Measurements from ENCODE around the gene ZC3H14. TPM values are rescaled to one million over a fixed set of nuclear protein-coding genes. Genes with fewer than 3 reads are reported as not detected.

ZC3H14 gene
- total and polyA plus RNA-seq, 4 donors, result 22.4 to 54.5 (median 31.7) TPM

GRCh38 chr14:88551094-88551870 lies 11.6 kb upstream of the ZC3H14 start:
- H3K27ac ChIP-seq (ENCODE audit: low read depth in 1 of 2, low read length in 2 of 2), result peak overlapping the region; percentile 33 to 51
- peak; percentile 85 for TF ChIP-seq YY1 (IDR thresholded peaks at IDR 0.05)
- TF ChIP-seq, protein P1, sequence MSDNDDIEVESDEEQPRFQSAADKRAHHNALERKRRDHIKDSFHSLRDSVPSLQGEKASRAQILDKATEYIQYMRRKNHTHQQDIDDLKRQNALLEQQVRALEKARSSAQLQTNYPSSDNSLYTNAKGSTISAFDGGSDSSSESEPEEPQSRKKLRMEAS (IDR thresholded peaks at IDR 0.05), result peak; percentile 97
- TF ChIP-seq HNF4G (IDR thresholded peaks at IDR 0.05), result no peak
- peak in 1 of 2 donors; percentile 16 for TF ChIP-seq RXRA (IDR thresholded peaks at IDR 0.05)
- TF ChIP-seq HNF4A (conservative IDR thresholded peaks at IDR 0.05), result peak in 1 of 2 donors; percentile 11
- TF ChIP-seq, protein P2, sequence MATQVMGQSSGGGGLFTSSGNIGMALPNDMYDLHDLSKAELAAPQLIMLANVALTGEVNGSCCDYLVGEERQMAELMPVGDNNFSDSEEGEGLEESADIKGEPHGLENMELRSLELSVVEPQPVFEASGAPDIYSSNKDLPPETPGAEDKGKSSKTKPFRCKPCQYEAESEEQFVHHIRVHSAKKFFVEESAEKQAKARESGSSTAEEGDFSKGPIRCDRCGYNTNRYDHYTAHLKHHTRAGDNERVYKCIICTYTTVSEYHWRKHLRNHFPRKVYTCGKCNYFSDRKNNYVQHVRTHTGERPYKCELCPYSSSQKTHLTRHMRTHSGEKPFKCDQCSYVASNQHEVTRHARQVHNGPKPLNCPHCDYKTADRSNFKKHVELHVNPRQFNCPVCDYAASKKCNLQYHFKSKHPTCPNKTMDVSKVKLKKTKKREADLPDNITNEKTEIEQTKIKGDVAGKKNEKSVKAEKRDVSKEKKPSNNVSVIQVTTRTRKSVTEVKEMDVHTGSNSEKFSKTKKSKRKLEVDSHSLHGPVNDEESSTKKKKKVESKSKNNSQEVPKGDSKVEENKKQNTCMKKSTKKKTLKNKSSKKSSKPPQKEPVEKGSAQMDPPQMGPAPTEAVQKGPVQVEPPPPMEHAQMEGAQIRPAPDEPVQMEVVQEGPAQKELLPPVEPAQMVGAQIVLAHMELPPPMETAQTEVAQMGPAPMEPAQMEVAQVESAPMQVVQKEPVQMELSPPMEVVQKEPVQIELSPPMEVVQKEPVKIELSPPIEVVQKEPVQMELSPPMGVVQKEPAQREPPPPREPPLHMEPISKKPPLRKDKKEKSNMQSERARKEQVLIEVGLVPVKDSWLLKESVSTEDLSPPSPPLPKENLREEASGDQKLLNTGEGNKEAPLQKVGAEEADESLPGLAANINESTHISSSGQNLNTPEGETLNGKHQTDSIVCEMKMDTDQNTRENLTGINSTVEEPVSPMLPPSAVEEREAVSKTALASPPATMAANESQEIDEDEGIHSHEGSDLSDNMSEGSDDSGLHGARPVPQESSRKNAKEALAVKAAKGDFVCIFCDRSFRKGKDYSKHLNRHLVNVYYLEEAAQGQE (IDR thresholded peaks at IDR 0.05), result no peak
- TF ChIP-seq CTCF (IDR thresholded peaks at IDR 0.05; ENCODE audit: low read depth, low read length, missing input control), result peak; percentile 19
- TF ChIP-seq RAD21 (IDR thresholded peaks at IDR 0.05), result peak; percentile 49 to 68
- peak; percentile 52 to 79 for TF ChIP-seq GABPA (IDR thresholded peaks at IDR 0.05 in 1 of 2, conservative IDR thresholded peaks at IDR 0.05 in 1 of 2)
- TF ChIP-seq NR2F2 (IDR thresholded peaks at IDR 0.05), result no peak
- peak overlapping the region; percentile 63 to 82 (median 75) for H3K4me3 ChIP-seq (ENCODE audit: low read depth in 1 of 3, low read length in 3 of 3)
- H3K4me1 ChIP-seq (ENCODE audit: control insufficient read depth in 4 of 4, insufficient read depth in 4 of 4, low read length in 3 of 4), result peaks cover 5 to 45% (median 36%) of the 10 kb centered on the region in 4 donors
- H3K36me3 ChIP-seq (ENCODE audit: control insufficient read depth in 4 of 4, insufficient read depth in 3 of 4, low read depth in 1 of 4, low read length in 3 of 4), result peaks cover 5 to 10% (median 8%) of the 10 kb centered on the region in 4 donors
- H3K9ac ChIP-seq (ENCODE audit: low read depth in 1 of 2, low read length in 2 of 2), result peak overlapping the region; percentile 73 to 75
- peak; percentile 81 for DNase-seq (ENCODE audit: low spot score)
- H3K27me3 ChIP-seq (ENCODE audit: control insufficient read depth in 4 of 4, insufficient read depth in 4 of 4, low read length in 3 of 4), result no peaks in the 10 kb centered on the region
- 6% methylated on average over 50 of the region's 50 CpGs for WGBS
- H3K9me3 ChIP-seq (ENCODE audit: control insufficient read depth in 4 of 4, low read length in 3 of 4), result no peaks in the 10 kb centered on the region

DNA sequence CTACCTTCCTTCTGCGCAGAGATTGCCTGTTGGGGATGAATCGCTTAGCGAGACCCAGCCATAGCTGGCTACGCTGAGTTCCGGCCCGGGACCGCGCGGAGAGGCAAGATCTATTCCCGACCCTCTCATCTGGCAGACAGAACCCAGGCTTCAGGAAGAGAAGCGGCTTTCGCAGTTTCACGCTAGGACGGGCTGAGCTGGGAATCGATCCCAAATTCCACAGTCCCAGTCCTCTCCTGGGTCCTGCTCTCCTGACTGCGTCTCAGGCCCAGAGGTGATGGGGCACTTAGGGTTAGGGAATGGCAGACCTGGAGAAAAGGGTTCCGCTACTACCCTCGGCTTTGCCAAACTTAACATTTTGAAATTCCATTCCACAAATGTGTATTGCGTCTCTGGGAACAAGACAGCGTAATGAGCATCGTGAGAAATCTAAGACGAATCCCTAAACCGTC lies 10.8 kb upstream of the ZC3H14 start:
- Histone ChIP-seq H3K9me3 (ENCODE audit: control insufficient read depth in 4 of 4, low read length in 3 of 4) (no peaks in the 10 kb centered on the region), H3K4me1 (ENCODE audit: control insufficient read depth in 4 of 4, insufficient read depth in 4 of 4, low read length in 3 of 4) (peaks cover 5 to 45% (median 36%) of the 10 kb centered on the region in 4 donors), H3K9ac (ENCODE audit: low read depth in 1 of 2, low read length in 2 of 2) (peak overlapping the region; percentile 55 to 60), H3K36me3 (ENCODE audit: control insufficient read depth in 4 of 4, insufficient read depth in 3 of 4, low read depth in 1 of 4, low read length in 3 of 4) (peaks cover 5 to 10% (median 8%) of the 10 kb centered on the region in 4 donors), H3K27me3 (ENCODE audit: control insufficient read depth in 4 of 4, insufficient read depth in 4 of 4, low read length in 3 of 4) (no peaks in the 10 kb centered on the region), H3K27ac (ENCODE audit: low read depth in 1 of 2, low read length in 2 of 2) (peak overlapping the region; percentile 33 to 51), H3K4me3 (ENCODE audit: low read depth in 1 of 3, low read length in 3 of 3) (peak overlapping the region; percentile 63 to 82 (median 75))
- no peak for DNase-seq (ENCODE audit: low spot score)
- 3% methylated on average over 23 of the region's 23 CpGs for WGBS
- TF ChIP-seq GABPA (IDR thresholded peaks at IDR 0.05 in 1 of 2, conservative IDR thresholded peaks at IDR 0.05 in 1 of 2) (no peak), RXRA (IDR thresholded peaks at IDR 0.05) (peak in 1 of 2 donors; percentile 11)
